Upper lobe of right lung (tissue), 1 donor: ENCODE measurements around the gene SEMA7A. TPM values are rescaled to one million over a fixed set of nuclear protein-coding genes. Genes with fewer than 3 reads are reported as not detected.

ENCODE experiments used
- ATAC-seq: fragments of 200-7000 bp; cut with Tn5 transposase; one replicate; pipeline ENCODE4 v1.9.1; 2020; ENCODE audit warnings: mild to moderate bottlenecking, moderate library complexity
- DNase-seq: peaks from one replicate; pipeline ENCODE4 v3.0.0-alpha.2; 2020
- H3K27ac ChIP-seq: fragments of 200-600 bp; one replicate; pipeline ENCODE4 v1.8.0; 2022
- H3K27me3 ChIP-seq: fragments of 200-600 bp; one replicate; pipeline ENCODE4 v1.8.0; 2022; ENCODE audit warnings: mild to moderate bottlenecking
- H3K36me3 ChIP-seq: fragments of 200-600 bp; one replicate; pipeline ENCODE4 v1.8.0; 2022
- H3K4me1 ChIP-seq: fragments of 200-600 bp; one replicate; pipeline ENCODE4 v1.8.0; 2022
- H3K4me3 ChIP-seq: fragments of 200-600 bp; one replicate; pipeline ENCODE4 v1.8.0; 2022; ENCODE audit warnings: mild to moderate bottlenecking
- H3K9me3 ChIP-seq: fragments of 200-600 bp; one replicate; pipeline ENCODE4 v1.8.0; 2022
- intact Hi-C: fragments of 100-400 bp; cut with DNase I; formaldehyde crosslinking; loops from one replicate; pipeline ENCODE4 v1.11.0; 2022
- total RNA-seq: library from RNA; stranded (reverse); fragmentation: NEBNext Ultra II Directional; extraction: Animal tissue kit (Norgen Biotek cat#: 25700); gene quantifications from one replicate; pipeline ENCODE4 v1.2.1, GENCODE V29; 2021
- TF ChIP-seq, protein P1 (sequence below): fragments of 200-600 bp; IDR thresholded peaks from one replicate; pipeline ENCODE4 v1.8.0; 2022; ENCODE audit warnings: antibody characterized with exemption
- donor health status: DM: no; HTN: yes; CAD: no; lungs with severe emphysema.

SEMA7A gene
- total RNA-seq, 1 donor from 2014 or later, result 5.4 TPM

DNA sequence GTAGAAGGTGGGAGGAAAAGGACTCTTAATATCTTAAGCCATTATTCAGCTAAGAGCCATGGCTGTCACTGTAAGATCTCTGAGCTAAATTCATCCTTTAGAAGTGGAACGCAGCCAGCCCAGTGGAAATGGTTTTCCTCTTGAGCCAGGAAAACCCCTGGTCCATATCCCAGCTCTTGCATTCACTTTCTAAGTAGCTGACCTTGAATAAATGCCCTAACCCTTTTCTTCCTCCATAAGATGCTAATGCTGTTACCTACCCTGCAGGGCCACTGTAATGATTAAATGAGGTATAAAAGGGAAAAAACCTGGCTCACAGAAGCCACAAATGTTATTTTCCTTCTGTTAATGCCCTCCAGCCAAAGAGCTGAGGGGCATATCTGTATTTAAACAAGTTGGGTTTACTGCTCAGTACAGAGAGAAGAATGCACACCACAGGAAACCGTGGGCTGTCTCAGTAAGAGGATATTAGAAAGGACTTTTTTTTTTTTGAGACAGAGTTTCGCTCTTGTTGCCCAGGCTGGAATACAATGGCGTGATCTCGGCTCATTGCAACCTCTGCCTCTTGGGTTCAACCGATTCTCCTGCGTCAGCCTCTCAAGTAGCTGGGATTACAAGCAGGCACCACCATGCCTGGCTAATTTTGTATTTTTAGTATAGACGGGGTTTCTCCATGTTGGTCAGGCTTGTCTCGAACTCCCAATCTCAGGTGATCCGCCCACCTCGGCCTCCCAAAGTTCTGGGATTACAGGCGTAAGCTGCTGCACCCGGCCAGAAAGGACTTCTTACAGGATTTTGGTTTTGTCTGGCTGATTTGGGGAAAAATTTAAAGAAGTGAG lies 20.4 kb upstream of the SEMA7A start:
- no peak overlapping the region for H3K27ac ChIP-seq
- intact Hi-C loops, result no loop called here
- no peak for DNase-seq

DNA sequence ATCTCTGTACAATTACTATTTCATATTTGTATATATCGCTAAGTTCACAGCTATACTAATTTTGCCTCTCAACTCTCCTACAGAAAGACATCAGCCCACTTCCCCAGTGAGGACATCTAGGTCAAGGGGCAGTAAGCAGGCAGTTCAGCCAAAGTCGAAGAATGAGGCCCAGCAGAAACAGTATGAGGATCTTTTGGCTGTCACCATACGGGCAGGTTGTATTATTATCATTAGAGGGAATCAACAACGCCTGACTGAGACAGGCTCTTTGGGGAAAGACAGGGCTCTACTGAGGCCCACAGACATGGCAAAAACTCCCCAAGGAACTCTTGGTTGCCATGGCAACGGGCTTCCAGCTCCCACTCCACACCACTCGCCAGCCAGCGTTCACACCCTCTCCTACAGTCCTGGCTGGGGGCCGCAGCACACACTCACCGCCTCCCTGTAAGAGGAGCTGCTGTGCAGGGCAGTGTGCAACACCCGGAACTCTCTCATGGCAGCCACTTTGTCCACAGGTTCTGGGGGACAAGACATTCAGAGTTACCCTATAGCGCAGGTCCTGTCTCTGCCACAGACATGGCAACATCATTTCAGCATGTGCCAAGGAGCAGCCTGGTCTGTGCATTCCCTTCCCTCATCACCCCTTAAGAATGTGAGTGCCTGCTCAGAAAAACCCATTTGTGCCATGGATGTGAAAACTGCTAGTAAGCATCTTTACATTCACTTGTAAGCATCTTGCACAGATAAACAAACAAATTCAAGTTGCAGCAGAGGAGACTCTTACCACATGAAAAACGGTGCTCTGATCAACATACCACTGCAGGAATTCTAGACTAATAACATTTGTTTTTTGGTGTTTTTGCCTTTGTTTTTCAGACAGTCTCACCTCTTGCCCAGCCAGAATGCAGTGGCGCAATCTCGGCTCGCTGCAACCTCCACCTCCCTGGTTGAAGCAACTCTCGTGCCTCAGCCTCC lies 18.4 kb upstream of the SEMA7A start:
- no peaks in the 10 kb centered on the region for H3K4me1 ChIP-seq
- peaks cover 91% of the 10 kb centered on the region for H3K36me3 ChIP-seq
- no peak overlapping the region for H3K27ac ChIP-seq
- TF ChIP-seq, protein P1, sequence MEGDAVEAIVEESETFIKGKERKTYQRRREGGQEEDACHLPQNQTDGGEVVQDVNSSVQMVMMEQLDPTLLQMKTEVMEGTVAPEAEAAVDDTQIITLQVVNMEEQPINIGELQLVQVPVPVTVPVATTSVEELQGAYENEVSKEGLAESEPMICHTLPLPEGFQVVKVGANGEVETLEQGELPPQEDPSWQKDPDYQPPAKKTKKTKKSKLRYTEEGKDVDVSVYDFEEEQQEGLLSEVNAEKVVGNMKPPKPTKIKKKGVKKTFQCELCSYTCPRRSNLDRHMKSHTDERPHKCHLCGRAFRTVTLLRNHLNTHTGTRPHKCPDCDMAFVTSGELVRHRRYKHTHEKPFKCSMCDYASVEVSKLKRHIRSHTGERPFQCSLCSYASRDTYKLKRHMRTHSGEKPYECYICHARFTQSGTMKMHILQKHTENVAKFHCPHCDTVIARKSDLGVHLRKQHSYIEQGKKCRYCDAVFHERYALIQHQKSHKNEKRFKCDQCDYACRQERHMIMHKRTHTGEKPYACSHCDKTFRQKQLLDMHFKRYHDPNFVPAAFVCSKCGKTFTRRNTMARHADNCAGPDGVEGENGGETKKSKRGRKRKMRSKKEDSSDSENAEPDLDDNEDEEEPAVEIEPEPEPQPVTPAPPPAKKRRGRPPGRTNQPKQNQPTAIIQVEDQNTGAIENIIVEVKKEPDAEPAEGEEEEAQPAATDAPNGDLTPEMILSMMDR, result no peak
- H3K27me3 ChIP-seq, result no peaks in the 10 kb centered on the region
- no peaks in the 10 kb centered on the region for H3K9me3 ChIP-seq
- intact Hi-C loops, result no loop called here
- no peak overlapping the region for H3K4me3 ChIP-seq
- ATAC-seq, result peak; percentile 30
- no peak for DNase-seq

More for the DNA sequence above, 20.4 kb upstream of the SEMA7A start:
- H3K36me3 ChIP-seq, result peaks cover 79% of the 10 kb centered on the region
- H3K9me3 ChIP-seq, result no peaks in the 10 kb centered on the region
- H3K27me3 ChIP-seq, result no peaks in the 10 kb centered on the region
- no peak overlapping the region for H3K4me3 ChIP-seq
- peak; percentile 44 for ATAC-seq
- no peaks in the 10 kb centered on the region for H3K4me1 ChIP-seq
- TF ChIP-seq, protein P1, result no peak

DNA sequence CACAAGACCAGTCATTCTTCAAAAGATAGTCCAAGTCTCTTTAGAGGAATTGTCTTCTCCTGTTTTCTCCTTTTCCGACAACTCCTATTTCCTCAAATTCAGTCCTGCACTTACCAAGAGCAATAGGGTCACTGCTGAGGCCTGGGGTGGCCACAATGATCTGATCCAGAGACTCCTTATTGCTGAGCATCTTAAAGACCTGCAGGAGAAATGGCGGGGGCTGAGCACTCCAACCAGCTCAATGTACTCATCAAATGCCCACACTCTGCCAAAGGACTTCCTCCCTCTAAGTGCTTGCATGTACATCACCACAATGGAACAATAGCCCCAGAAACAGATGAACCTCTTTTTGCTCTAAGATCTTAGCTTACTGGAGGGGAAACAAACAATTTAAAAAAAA lies 17.6 kb upstream of the SEMA7A start:
- intact Hi-C loops, result no loop called here
- no peak for ATAC-seq
- peaks cover 92% of the 10 kb centered on the region for H3K36me3 ChIP-seq

DNA sequence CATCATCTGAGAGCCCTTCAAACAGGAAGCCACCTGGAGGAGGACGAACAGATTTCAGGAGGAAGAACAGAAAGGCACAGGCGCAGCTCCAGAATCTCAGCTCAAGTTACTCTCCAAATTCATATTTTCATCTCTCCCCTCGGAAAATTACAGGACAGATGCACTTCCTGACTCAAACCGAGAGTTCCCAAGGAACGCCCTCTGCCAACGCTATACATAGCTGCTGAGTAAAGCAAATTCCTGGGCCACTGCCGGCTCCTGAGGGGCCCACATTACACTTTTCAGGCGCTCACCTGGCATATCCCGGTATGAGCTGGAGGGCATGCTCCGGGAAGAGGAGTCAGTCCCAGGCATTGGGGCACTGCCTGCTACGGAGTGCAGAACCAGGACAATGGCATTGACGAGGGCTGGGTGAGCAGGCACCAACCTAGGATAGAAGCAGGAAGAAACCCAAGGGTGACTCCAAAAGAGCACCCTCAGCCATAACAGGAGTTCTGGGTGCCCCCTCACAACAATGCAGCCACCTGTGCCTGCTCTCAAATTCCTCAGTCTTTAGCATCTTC lies 16.0 kb upstream of the SEMA7A start:
- Histone ChIP-seq H3K27me3 (no peaks in the 10 kb centered on the region), H3K27ac (no peak overlapping the region), H3K4me1 (no peaks in the 10 kb centered on the region), H3K4me3 (no peak overlapping the region), H3K9me3 (no peaks in the 10 kb centered on the region), H3K36me3 (peaks cover 90% of the 10 kb centered on the region)
- no peak for DNase-seq
- ATAC-seq, result no peak
- TF ChIP-seq, protein P1, result no peak
- intact Hi-C loops, result no loop called here

More for the DNA sequence above, 17.6 kb upstream of the SEMA7A start:
- no peak overlapping the region for H3K4me3 ChIP-seq
- H3K9me3 ChIP-seq, result no peaks in the 10 kb centered on the region
- TF ChIP-seq, protein P1, result no peak
- H3K4me1 ChIP-seq, result no peaks in the 10 kb centered on the region
- DNase-seq, result no peak
- H3K27ac ChIP-seq, result no peak overlapping the region
- H3K27me3 ChIP-seq, result no peaks in the 10 kb centered on the region

DNA sequence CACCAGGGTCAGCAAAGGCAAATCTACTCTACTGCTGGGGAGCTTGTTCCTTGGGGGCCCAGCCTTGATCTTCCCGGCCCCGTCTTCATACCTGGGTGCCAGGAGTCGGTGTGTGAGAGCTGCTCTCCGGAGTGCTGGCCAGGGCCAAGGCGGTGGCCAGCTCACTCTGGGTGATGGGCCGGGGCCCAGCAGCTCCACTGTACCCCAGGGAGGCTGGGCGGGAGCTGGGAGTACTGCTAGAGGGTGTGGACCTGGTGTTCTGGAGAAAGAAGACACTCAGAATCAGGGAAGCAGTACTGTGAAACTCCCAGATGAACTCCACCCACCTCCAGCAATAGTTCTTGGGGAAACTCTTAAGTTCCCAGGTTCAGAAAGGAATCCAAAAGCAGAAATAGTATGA lies 15.3 kb upstream of the SEMA7A start:
- Histone ChIP-seq H3K27me3 (no peaks in the 10 kb centered on the region), H3K27ac (no peak overlapping the region), H3K36me3 (peaks cover 89% of the 10 kb centered on the region), H3K4me3 (no peak overlapping the region), H3K9me3 (no peaks in the 10 kb centered on the region), H3K4me1 (peaks cover 6% of the 10 kb centered on the region)
- TF ChIP-seq, protein P1, result no peak
- ATAC-seq (no peak), DNase-seq (no peak)
- intact Hi-C loops, result no loop called here
